T-cell (primary cell): ENCODE measurements around the gene CYP17A1. TPM values are rescaled to one million over a fixed set of nuclear protein-coding genes. Genes with fewer than 3 reads are reported as not detected.

Experiments
- ATAC-seq, 4 experiments: fragments of 200-7000 bp in 3 of 4; fragments of 150-1000 bp in 1 of 4; cut with Tn5 transposase; replicated peaks in 1 of 4; 1 replicate in 3 of 4; 2 replicates in 1 of 4; pipeline ENCODE4 v1.10.0; 2021; ENCODE audit warnings: moderate library complexity in 3 of 4, mild to moderate bottlenecking in 2 of 4, moderate number of reproducible peaks in 1 of 4
- CTCF ChIA-PET, 2 donors: fragments of 300-600 bp; sonication (Branson Sonifier 250); formaldehyde crosslinking; loops; one replicate each; lab custom pipeline; 2022; ENCODE audit warnings: antibody characterized with exemption in 2 of 2; lab: Charles Lee
- POLR2A ChIA-PET, 2 donors: fragments of 300-600 bp; sonication (Branson Sonifier 250); formaldehyde crosslinking; loops; one replicate each; lab custom pipeline; 2022; ENCODE audit warnings: antibody characterized with exemption in 2 of 2; lab: Charles Lee
- DNase-seq, 35 experiments: peaks; one replicate each; pipeline versions ENCODE4 v3.0.0 to v3.0.0-alpha.2; 2013 to 2023
- H3K27ac ChIP-seq: one replicate; pipeline ENCODE4 v1.5.1; 2013; ENCODE audit warnings: low read length
- H3K27me3 ChIP-seq, 2 experiments: replicated peaks in 1 of 2; 1 replicate in 1 of 2; 2 replicates in 1 of 2; pipeline versions ENCODE4 v1.6.1 to v1.7.0; 2013; ENCODE audit warnings: low read length in 1 of 2, mixed read lengths in 1 of 2; ENCODE audit not compliant: control insufficient read depth in 2 of 2, insufficient read depth in 2 of 2; ENCODE audit errors: extremely low read depth in 1 of 2
- H3K36me3 ChIP-seq, 2 donors: 1 replicate in 1 of 2; 2 replicates in 1 of 2; pipeline versions ENCODE4 v1.6.1 to v1.7.0; 2013; ENCODE audit warnings: low read length in 1 of 2; ENCODE audit not compliant: control insufficient read depth in 2 of 2, insufficient read depth in 1 of 2; ENCODE audit errors: extremely low read depth in 1 of 2
- H3K4me1 ChIP-seq, 2 experiments: 1 replicate in 1 of 2; 2 replicates in 1 of 2; pipeline versions ENCODE4 v1.6.1 to v1.7.0; 2013; ENCODE audit warnings: low read length in 2 of 2, mixed read lengths in 1 of 2; ENCODE audit not compliant: insufficient read depth in 2 of 2, control insufficient read depth in 1 of 2; ENCODE audit errors: extremely low read depth in 1 of 2
- H3K4me3 ChIP-seq, 2 donors: 1 replicate in 1 of 2; 2 replicates in 1 of 2; pipeline versions ENCODE4 v1.5.1 to v1.7.0; 2013; ENCODE audit warnings: mild to moderate bottlenecking in 2 of 2, low read length in 1 of 2, moderate library complexity in 1 of 2; ENCODE audit not compliant: control insufficient read depth in 1 of 2; ENCODE audit errors: extremely low read depth in 1 of 2
- H3K9me3 ChIP-seq: 2 replicates; pipeline ENCODE4 v1.7.0; 2013
- H3K27ac Mint-ChIP-seq, 2 donors: one replicate each; pipeline ENCODE4 v1.8.0; 2020 to 2021; ENCODE audit warnings: mild to moderate bottlenecking in 2 of 2, mixed read lengths in 2 of 2
- H3K27me3 Mint-ChIP-seq, 2 donors: one replicate each; pipeline ENCODE4 v1.8.0; 2021 to 2022; ENCODE audit warnings: mixed read lengths in 2 of 2
- H3K36me3 Mint-ChIP-seq: one replicate; pipeline ENCODE4 v1.8.0; 2021; ENCODE audit warnings: mixed read lengths
- H3K4me1 Mint-ChIP-seq, 3 donors: one replicate each; pipeline ENCODE4 v1.8.0; 2020 to 2022; ENCODE audit warnings: mixed read lengths in 3 of 3, mild to moderate bottlenecking in 1 of 3
- H3K4me3 Mint-ChIP-seq, 3 donors: one replicate each; pipeline ENCODE4 v1.8.0; 2020 to 2022; ENCODE audit warnings: mild to moderate bottlenecking in 3 of 3, mixed read lengths in 3 of 3, moderate library complexity in 3 of 3
- H3K9me3 Mint-ChIP-seq, 3 donors: one replicate each; pipeline ENCODE4 v1.8.0; 2020 to 2022; ENCODE audit warnings: mixed read lengths in 3 of 3
- WGBS: methylation state at CpG from one replicate; pipeline ENCODE4 v1.1.5; 2013; ENCODE audit warnings: missing lambda C conversion rate; ENCODE audit not compliant: insufficient coverage; 5-methylcytosine and 5-hydroxymethylcytosine counted together
- total RNA-seq, 35 experiments: library from RNA in 6 of 35; stranded (reverse) in 6 of 35; fragments of 120-200 nt in 1 of 35; gene quantifications; one replicate each; pipeline versions ENCODE4 v1.2.1 to v1.2.4 and lab custom pipeline; 2013 to 2026

CYP17A1 gene
- total RNA-seq, 5 donors from 2014 or later (not counting 1 experiment from before 2014, with no cell fraction given) = 3.2 to 5.1 (median 4.1) TPM; not detected in 2

- no peaks in the 10 kb centered on the region for H3K27me3 Mint-ChIP-seq
- Histone ChIP-seq H3K27ac (no peak overlapping the region), H3K36me3 (peaks cover 10 to 37% of the 10 kb centered on the region in 2 donors), H3K4me3 (no peak overlapping the region), H3K27me3 (no peaks in the 10 kb centered on the region), H3K4me1 (peaks cover 7 to 10% of the 10 kb centered on the region in 2 experiments), H3K9me3 (no peaks in the 10 kb centered on the region)
- H3K9me3 Mint-ChIP-seq = no peaks in the 10 kb centered on the region
- H3K27ac Mint-ChIP-seq = peak overlapping the region; percentile 69 to 80
- POLR2A ChIA-PET = interaction anchor here in 1 of 2 donors (0.6 kb wide), 1 partner anchor 135 kb away, joined by 6 read pairs; no protein-coding TSS in a partner anchor
- no peak overlapping the region for H3K4me3 Mint-ChIP-seq
- peaks cover 21 to 41% (median 38%) of the 10 kb centered on the region in 3 donors for H3K4me1 Mint-ChIP-seq
- H3K36me3 Mint-ChIP-seq = peaks cover 40% of the 10 kb centered on the region
- DNase-seq (peak in 1 of 35 experiments; percentile 24), ATAC-seq (peak in 1 of 4 experiments; percentile 35)
- 90% methylated on average over 4 of the region's 6 CpGs for WGBS
- CTCF ChIA-PET = no interaction called here
Measured at GRCh38 chr10:102802920-102803534, 34.2 kb downstream of the CYP17A1 start.

GRCh38 chr10:102801978-102802377 lies 35.2 kb downstream of the CYP17A1 start:
- no peak for DNase-seq
- no peaks in the 10 kb centered on the region for H3K27me3 Mint-ChIP-seq
- POLR2A ChIA-PET = interaction anchor here in 1 of 2 donors (0.6 kb wide), 1 partner anchor 78 kb away, joined by 4 read pairs; no protein-coding TSS in a partner anchor
- H3K9me3 ChIP-seq = no peaks in the 10 kb centered on the region
- no peak overlapping the region for H3K4me3 ChIP-seq
- H3K9me3 Mint-ChIP-seq = no peaks in the 10 kb centered on the region
- H3K27me3 ChIP-seq = no peaks in the 10 kb centered on the region
- no CpG with 5 or more reads among the region's 3 CpGs for WGBS
- H3K4me1 Mint-ChIP-seq = peaks cover 22 to 43% (median 43%) of the 10 kb centered on the region in 3 donors
- H3K36me3 ChIP-seq = peaks cover 14 to 40% of the 10 kb centered on the region in 2 donors
- H3K27ac ChIP-seq = no peak overlapping the region
- CTCF ChIA-PET = no interaction called here
- ATAC-seq = no peak
- H3K4me3 Mint-ChIP-seq = no peak overlapping the region
- H3K36me3 Mint-ChIP-seq = peaks cover 44% of the 10 kb centered on the region
- H3K4me1 ChIP-seq = peaks cover 7 to 10% of the 10 kb centered on the region in 2 experiments
- H3K27ac Mint-ChIP-seq = peak overlapping the region; percentile 58 to 66

- H3K27ac ChIP-seq = no peak overlapping the region
- H3K36me3 ChIP-seq = peaks cover 14 to 40% of the 10 kb centered on the region in 2 donors
- no peak overlapping the region for H3K27ac Mint-ChIP-seq
- no peaks in the 10 kb centered on the region for H3K9me3 Mint-ChIP-seq
- ATAC-seq (no peak), DNase-seq (no peak)
- no peaks in the 10 kb centered on the region for H3K27me3 ChIP-seq
- H3K4me1 ChIP-seq = peaks cover 10 to 13% of the 10 kb centered on the region in 2 experiments
- H3K27me3 Mint-ChIP-seq = no peaks in the 10 kb centered on the region
- no peak overlapping the region for H3K4me3 Mint-ChIP-seq
- ChIA-PET CTCF (no interaction called here), POLR2A (interaction anchor here in 1 of 2 donors (0.6 kb wide), 1 partner anchor 77 kb away, joined by 4 read pairs; no protein-coding TSS in a partner anchor)
- H3K9me3 ChIP-seq = no peaks in the 10 kb centered on the region
- no CpG with 5 or more reads among the region's 2 CpGs for WGBS
- H3K36me3 Mint-ChIP-seq = peaks cover 40% of the 10 kb centered on the region
- peaks cover 24 to 45% (median 45%) of the 10 kb centered on the region in 3 donors for H3K4me1 Mint-ChIP-seq
- H3K4me3 ChIP-seq = no peak overlapping the region
Measured at GRCh38 chr10:102801496-102801895, 35.7 kb downstream of the CYP17A1 start.

GRCh38 chr10:102800611-102801335 lies 36.4 kb downstream of the CYP17A1 start:
- 96% methylated on average over 5 of the region's 10 CpGs for WGBS
- no peak overlapping the region for H3K27ac Mint-ChIP-seq
- H3K36me3 ChIP-seq = peaks cover 14 to 38% of the 10 kb centered on the region in 2 donors
- POLR2A ChIA-PET = interaction anchor here in 1 of 2 donors (0.6 kb wide), 1 partner anchor 1260 kb away, joined by 3 read pairs; no protein-coding TSS in a partner anchor
- CTCF ChIA-PET = no interaction called here
- peaks cover 36% of the 10 kb centered on the region for H3K36me3 Mint-ChIP-seq
- H3K9me3 Mint-ChIP-seq = no peaks in the 10 kb centered on the region
- peaks cover 29 to 52% (median 51%) of the 10 kb centered on the region in 3 donors for H3K4me1 Mint-ChIP-seq
- peaks cover 17 to 20% of the 10 kb centered on the region in 2 experiments for H3K4me1 ChIP-seq
- H3K4me3 ChIP-seq = no peak overlapping the region
- ATAC-seq (no peak), DNase-seq (no peak)
- H3K9me3 ChIP-seq = no peaks in the 10 kb centered on the region
- H3K27me3 Mint-ChIP-seq = no peaks in the 10 kb centered on the region
- H3K27ac ChIP-seq = no peak overlapping the region
- H3K27me3 ChIP-seq = no peaks in the 10 kb centered on the region
- H3K4me3 Mint-ChIP-seq = no peak overlapping the region

- DNase-seq (no peak), ATAC-seq (no peak)
- H3K4me1 Mint-ChIP-seq = peaks cover 38 to 61% (median 60%) of the 10 kb centered on the region in 3 donors
- H3K4me1 ChIP-seq = peaks cover 25 to 28% of the 10 kb centered on the region in 2 experiments
- H3K9me3 ChIP-seq = no peaks in the 10 kb centered on the region
- ChIA-PET POLR2A (no interaction called here), CTCF (no interaction called here)
- no peaks in the 10 kb centered on the region for H3K9me3 Mint-ChIP-seq
- no peaks in the 10 kb centered on the region for H3K27me3 Mint-ChIP-seq
- no peak overlapping the region for H3K27ac Mint-ChIP-seq
- peaks cover 14 to 42% of the 10 kb centered on the region in 2 donors for H3K36me3 ChIP-seq
- H3K27me3 ChIP-seq = no peaks in the 10 kb centered on the region
- no peak overlapping the region for H3K4me3 ChIP-seq
- H3K27ac ChIP-seq = no peak overlapping the region
- H3K4me3 Mint-ChIP-seq = no peak overlapping the region
- peaks cover 36% of the 10 kb centered on the region for H3K36me3 Mint-ChIP-seq
- 91% methylated on average over 4 of the region's 8 CpGs for WGBS
Measured at GRCh38 chr10:102799691-102800471, 37.3 kb downstream of the CYP17A1 start.
